Measurements from ENCODE around the gene PERM1. TPM values are rescaled to one million over a fixed set of nuclear protein-coding genes. Genes with fewer than 3 reads are reported as not detected.

The PERM1 gene
- total RNA-seq, 1 donor from 2014 or later, result not detected

- no peak for TF ChIP-seq CTCF (IDR thresholded peaks at IDR 0.05)
- Mint-ChIP-seq H3K9me3 (ENCODE audit: unreplicated experiment) (no peaks in the 10 kb centered on the region), H3K27me3 (ENCODE audit: unreplicated experiment) (no peaks in the 10 kb centered on the region), H3K36me3 (ENCODE audit: unreplicated experiment) (peaks cover 4% of the 10 kb centered on the region), H3K27ac (ENCODE audit: unreplicated experiment) (no peak overlapping the region), H3K4me3 (ENCODE audit: unreplicated experiment) (no peak overlapping the region), H3K4me1 (ENCODE audit: unreplicated experiment) (peaks cover 24% of the 10 kb centered on the region)
- no peak for DNase-seq (ENCODE audit: extremely low spot score, unreplicated experiment)
These were observed 24.6 kb upstream of the PERM1 start for GRCh38 chr1:1006305-1007159.

- no peak for TF ChIP-seq CTCF (IDR thresholded peaks at IDR 0.05)
- no peak overlapping the region for H3K27ac Mint-ChIP-seq (ENCODE audit: unreplicated experiment)
- no peak overlapping the region for H3K4me3 Mint-ChIP-seq (ENCODE audit: unreplicated experiment)
- peaks cover 24% of the 10 kb centered on the region for H3K4me1 Mint-ChIP-seq (ENCODE audit: unreplicated experiment)
- no peak for DNase-seq (ENCODE audit: extremely low spot score, unreplicated experiment)
- H3K36me3 Mint-ChIP-seq (ENCODE audit: unreplicated experiment), result peaks cover 4% of the 10 kb centered on the region
- no peaks in the 10 kb centered on the region for H3K9me3 Mint-ChIP-seq (ENCODE audit: unreplicated experiment)
- no peaks in the 10 kb centered on the region for H3K27me3 Mint-ChIP-seq (ENCODE audit: unreplicated experiment)
These were observed 23.9 kb upstream of the PERM1 start for GRCh38 chr1:1005774-1006304.

GRCh38 chr1:1004780-1005697 lies 23.1 kb upstream of the PERM1 start:
- Mint-ChIP-seq H3K27me3 (ENCODE audit: unreplicated experiment) (no peaks in the 10 kb centered on the region), H3K27ac (ENCODE audit: unreplicated experiment) (peak overlapping the region; percentile 87), H3K4me3 (ENCODE audit: unreplicated experiment) (peak overlapping the region; percentile 38), H3K4me1 (ENCODE audit: unreplicated experiment) (peaks cover 26% of the 10 kb centered on the region), H3K36me3 (ENCODE audit: unreplicated experiment) (peaks cover 4% of the 10 kb centered on the region), H3K9me3 (ENCODE audit: unreplicated experiment) (no peaks in the 10 kb centered on the region)
- no peak for TF ChIP-seq CTCF (IDR thresholded peaks at IDR 0.05)
- peak; percentile 85 for DNase-seq (ENCODE audit: extremely low spot score, unreplicated experiment)

GRCh38 chr1:1004420-1004779 lies 22.5 kb upstream of the PERM1 start:
- no peak overlapping the region for H3K27ac Mint-ChIP-seq (ENCODE audit: unreplicated experiment)

More at GRCh38 chr1:1004420-1004779, 22.5 kb upstream of the PERM1 start:
- peaks cover 4% of the 10 kb centered on the region for H3K36me3 Mint-ChIP-seq (ENCODE audit: unreplicated experiment)
- no peaks in the 10 kb centered on the region for H3K9me3 Mint-ChIP-seq (ENCODE audit: unreplicated experiment)
- peaks cover 26% of the 10 kb centered on the region for H3K4me1 Mint-ChIP-seq (ENCODE audit: unreplicated experiment)
- no peak for TF ChIP-seq CTCF (IDR thresholded peaks at IDR 0.05)
- no peak for DNase-seq (ENCODE audit: extremely low spot score, unreplicated experiment)
- no peaks in the 10 kb centered on the region for H3K27me3 Mint-ChIP-seq (ENCODE audit: unreplicated experiment)
- H3K4me3 Mint-ChIP-seq (ENCODE audit: unreplicated experiment), result no peak overlapping the region
